GM13976 (cell line): ENCODE results near the gene BPIFA1.

Experiments
- DNase-seq: peaks from one replicate; pipeline ENCODE4 v3.0.0; 2012; ENCODE audit warnings: low spot score
- in situ Hi-C: fragments of 300-500 bp; cut with MboI; formaldehyde crosslinking; loops from one replicate; pipeline ENCODE4 v1.12.0; 2022; ENCODE audit warnings: low sequenced_read_pairs, mixed read lengths, inconsistent platforms; ENCODE audit not compliant: unreplicated experiment
- TF ChIP-seq, protein P1 (sequence below): IDR thresholded peaks from 2 replicates; pipeline ENCODE4 v1.5.1; 2012; ENCODE audit warnings: borderline replicate concordance, mild to moderate bottlenecking; ENCODE audit not compliant: insufficient read depth; ENCODE audit errors: extremely low read depth, missing control alignments, control extremely low read depth

Gene BPIFA1

DNA sequence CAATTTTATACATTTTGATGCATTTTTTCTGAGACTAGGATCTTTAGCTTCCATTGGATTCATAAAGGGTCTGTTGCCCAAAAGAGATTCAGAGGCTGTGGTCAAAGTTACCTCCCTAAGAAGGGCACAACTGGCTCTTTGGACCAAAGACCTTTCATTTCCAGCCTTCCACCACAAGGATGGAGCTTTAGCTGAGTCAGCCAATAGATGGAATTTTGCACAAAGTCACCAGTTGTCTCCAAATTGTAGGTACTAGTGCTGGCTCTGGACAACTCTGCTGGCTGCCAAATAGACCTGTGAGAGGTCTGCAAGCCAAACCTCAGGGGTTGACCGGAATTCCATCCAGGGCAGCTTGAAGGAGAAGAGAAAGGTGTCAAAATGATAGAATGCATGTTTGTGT lies 555 bp downstream of the BPIFA1 start:
- TF ChIP-seq, protein P1, sequence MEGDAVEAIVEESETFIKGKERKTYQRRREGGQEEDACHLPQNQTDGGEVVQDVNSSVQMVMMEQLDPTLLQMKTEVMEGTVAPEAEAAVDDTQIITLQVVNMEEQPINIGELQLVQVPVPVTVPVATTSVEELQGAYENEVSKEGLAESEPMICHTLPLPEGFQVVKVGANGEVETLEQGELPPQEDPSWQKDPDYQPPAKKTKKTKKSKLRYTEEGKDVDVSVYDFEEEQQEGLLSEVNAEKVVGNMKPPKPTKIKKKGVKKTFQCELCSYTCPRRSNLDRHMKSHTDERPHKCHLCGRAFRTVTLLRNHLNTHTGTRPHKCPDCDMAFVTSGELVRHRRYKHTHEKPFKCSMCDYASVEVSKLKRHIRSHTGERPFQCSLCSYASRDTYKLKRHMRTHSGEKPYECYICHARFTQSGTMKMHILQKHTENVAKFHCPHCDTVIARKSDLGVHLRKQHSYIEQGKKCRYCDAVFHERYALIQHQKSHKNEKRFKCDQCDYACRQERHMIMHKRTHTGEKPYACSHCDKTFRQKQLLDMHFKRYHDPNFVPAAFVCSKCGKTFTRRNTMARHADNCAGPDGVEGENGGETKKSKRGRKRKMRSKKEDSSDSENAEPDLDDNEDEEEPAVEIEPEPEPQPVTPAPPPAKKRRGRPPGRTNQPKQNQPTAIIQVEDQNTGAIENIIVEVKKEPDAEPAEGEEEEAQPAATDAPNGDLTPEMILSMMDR, result no peak
- DNase-seq, result no peak
- in situ Hi-C loops, result no loop called here

DNA sequence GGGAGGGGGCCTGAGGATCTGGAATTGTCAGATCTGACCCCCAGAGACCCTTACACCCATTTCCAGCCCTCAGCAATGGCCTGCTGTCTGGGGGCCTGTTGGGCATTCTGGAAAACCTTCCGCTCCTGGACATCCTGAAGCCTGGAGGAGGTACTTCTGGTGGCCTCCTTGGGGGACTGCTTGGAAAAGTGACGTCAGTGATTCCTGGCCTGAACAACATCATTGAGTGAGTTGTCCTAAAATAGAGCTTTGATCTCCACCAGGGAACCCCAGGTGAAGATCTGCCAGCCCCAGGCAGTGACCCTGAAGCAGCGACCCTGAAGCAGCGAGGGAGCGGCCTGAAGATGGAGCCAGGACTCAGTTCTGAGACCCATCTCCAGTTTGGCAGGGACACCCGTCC lies 2.2 kb downstream of the BPIFA1 start:
- DNase-seq, result no peak
- in situ Hi-C loops, result no loop called here
- TF ChIP-seq, protein P1, result no peak

DNA sequence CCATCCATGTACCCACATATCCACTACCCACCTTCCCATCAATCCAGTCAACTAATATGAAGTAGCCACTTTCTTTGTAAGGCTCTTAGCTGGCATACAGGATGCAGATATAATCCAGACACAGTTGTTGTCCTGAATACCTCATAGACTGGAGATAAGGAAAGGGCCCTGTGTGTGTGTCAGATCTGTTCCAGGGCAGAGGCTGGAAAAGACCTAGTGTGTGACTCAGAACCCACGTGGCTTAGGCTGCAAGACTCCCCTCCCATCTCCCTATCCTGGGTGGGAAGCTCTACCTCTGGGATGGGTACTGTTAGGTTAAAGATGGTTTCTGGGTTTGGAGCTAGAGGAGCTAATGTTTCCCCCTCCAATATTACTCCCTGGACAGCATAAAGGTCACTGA lies 3.6 kb downstream of the BPIFA1 start:
- TF ChIP-seq, protein P1, result no peak
- DNase-seq, result no peak
- in situ Hi-C loops, result no loop called here

DNA sequence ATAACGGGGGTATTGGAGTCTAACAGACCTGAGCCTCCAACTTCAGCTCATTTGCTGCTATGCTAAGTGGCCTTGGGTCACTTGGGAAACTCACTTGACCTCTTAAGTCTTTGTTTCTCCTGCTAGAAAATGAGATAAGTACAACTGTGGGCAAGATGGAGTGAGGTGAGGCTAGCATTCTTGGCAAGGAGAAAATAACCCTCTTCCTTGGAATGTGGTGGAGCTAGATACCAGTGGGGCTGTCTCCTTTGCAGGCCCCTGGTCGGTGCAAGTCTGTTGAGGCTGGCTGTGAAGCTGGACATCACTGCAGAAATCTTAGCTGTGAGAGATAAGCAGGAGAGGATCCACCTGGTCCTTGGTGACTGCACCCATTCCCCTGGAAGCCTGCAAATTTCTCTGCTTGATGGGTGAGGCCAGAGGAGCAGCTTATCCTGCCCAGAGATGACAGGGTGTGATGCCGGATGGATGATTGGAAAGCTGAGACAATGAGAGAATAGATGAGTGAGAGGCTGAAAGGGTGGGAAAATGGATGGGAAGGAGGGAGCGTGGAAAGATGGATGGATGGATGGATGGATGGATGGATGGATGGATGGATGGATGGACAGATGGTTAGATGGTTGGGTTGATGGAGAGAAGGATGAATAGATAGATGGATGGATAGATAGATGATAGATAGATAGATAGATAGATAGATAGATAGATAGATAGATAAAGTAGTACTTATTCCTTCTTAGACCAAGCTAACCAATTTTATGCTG lies 4.4 kb downstream of the BPIFA1 start:
- TF ChIP-seq, protein P1, result no peak
- DNase-seq, result no peak
- in situ Hi-C loops, result no loop called here

DNA sequence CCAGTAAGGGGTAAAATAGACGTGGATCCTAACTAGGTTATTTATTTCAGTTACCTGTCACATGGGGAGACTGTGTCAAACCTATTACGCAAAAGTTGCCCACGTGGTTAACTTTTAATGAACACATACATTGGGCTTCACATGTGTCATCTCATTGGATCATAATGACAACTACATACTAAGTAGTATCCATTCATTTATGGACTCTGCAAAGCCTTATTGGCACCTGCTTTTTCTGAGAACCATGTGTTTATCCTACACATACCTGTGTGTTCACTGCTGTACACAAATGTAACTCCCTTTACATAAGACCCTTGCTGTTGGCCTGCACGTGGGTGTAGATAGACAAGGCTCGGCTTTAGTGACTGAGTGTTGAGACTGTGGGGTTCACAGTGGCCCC lies 5.1 kb downstream of the BPIFA1 start:
- in situ Hi-C loops, result no loop called here
- no peak for DNase-seq

DNA sequence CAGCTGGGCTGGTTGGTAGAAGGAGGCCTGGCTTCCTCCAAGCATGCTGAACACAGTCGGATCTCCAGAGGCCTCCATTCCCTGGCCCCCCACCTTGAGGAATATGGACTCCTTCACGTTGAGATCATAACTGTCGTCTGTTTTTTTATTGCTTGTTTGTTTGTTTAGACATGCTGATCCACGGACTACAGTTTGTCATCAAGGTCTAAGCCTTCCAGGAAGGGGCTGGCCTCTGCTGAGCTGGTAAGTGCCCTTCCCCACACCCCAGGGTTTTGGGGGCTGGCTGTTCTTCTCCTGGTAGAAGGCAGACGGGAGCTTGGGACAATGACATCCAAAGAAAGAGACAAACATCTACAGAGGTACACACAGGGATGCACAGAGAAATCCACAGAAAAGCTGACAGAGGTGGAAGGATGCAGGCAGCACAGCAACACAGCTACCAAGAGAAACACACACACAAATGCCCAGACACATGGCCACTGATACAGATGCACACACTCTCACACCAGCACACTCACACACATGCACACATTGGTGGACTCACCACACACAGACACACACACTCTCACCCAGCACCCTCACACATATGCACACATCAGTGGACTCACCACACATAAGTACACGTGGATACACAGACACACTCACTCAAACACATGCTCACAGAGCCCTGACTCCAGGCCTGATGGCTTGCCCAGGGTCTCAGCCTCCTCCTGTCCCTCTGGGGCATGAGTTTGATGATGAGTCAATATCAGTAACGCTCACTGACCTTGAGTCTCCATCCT lies 6.7 kb downstream of the BPIFA1 start:
- TF ChIP-seq, protein P1, result no peak
- DNase-seq, result no peak
- in situ Hi-C loops, result no loop called here

More for the DNA sequence above, 5.1 kb downstream of the BPIFA1 start:
- TF ChIP-seq, protein P1, result no peak
